GM13977 (cell line): Measurements from ENCODE around the gene NOP56.

ENCODE experiments used
- DNase-seq: peaks from one replicate; pipeline ENCODE4 v3.0.0; 2012; ENCODE audit warnings: low spot score
- CTCF ChIP-seq: IDR thresholded peaks from 2 replicates; pipeline ENCODE4 v1.5.1; 2012; ENCODE audit warnings: mild to moderate bottlenecking, control low read depth; ENCODE audit not compliant: insufficient read depth; ENCODE audit errors: extremely low read depth, missing control alignments
- in situ Hi-C: fragments of 300-500 bp; cut with MboI; formaldehyde crosslinking; loops from one replicate; pipeline ENCODE4 v1.12.0; 2022; ENCODE audit warnings: low sequenced_read_pairs, low pct_unique_long_range_greater_than_20kb, mixed read lengths, inconsistent platforms; ENCODE audit not compliant: unreplicated experiment

The NOP56 gene

GRCh38 chr20:2654831-2655230 lies 2.4 kb downstream of the NOP56 start:
- TF ChIP-seq CTCF: no peak
- DNase-seq: no peak
- in situ Hi-C loops: no loop called here

- in situ Hi-C loops: no loop called here
- TF ChIP-seq CTCF: no peak
- no peak for DNase-seq
Measured at GRCh38 chr20:2655331-2656116, 3.1 kb downstream of the NOP56 start.

GRCh38 chr20:2656471-2657117 lies 4.2 kb downstream of the NOP56 start:
- no peak for DNase-seq
- in situ Hi-C loops: no loop called here
- no peak for TF ChIP-seq CTCF

GRCh38 chr20:2657241-2657640 lies 4.8 kb downstream of the NOP56 start:
- no peak for DNase-seq
- in situ Hi-C loops: no loop called here
- TF ChIP-seq CTCF: no peak

GRCh38 chr20:2657674-2658073 lies 5.2 kb downstream of the NOP56 start:
- TF ChIP-seq CTCF: no peak
- no peak for DNase-seq
- in situ Hi-C loops: no loop called here

- TF ChIP-seq CTCF: no peak
- DNase-seq: no peak
- in situ Hi-C loops: no loop called here
Measured at GRCh38 chr20:2658414-2659354, 6.3 kb downstream of the NOP56 start.
